ENCODE results near the gene POF1B.

POF1B gene

DNA sequence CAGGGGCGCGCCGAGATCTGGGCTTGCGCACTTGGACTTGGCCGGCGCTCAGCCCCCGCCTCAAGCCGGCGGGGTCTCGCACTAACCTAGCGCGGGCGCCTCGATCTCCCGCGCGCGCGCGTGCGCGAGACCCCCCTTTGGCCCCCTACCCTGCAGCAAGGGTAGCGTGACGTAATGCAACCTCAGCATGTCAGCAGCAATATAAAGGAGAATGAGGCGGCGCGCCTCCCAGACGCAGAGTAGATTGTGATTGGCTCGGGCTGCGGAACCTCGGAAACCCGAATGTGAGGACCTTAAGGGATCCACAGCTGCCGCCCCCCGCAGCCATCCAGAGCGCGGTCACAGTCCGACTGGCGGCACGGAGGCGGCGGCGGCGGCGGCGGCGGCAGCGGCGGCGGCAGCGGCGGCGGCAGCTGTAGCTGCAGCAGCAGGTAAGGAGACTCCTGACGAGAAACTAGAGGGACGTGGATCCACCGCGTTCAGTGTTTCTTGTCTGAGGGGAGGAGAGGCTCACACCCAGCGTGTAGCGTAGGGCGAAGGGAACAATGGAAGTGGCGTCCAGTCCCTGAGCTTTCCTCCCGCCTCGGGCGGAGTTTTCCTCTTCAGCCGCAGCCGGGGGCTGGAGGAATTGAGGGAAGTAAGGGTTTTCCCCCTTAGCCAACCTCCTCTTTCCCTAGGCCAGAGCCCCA, 135.6 kb downstream of the POF1B start, which contains the start of the genes SATL1 and ZNF711:
Gene SATL1 (minus strand): TSS at position 19 of the 689 bp plus-strand sequence. CDS start 134,811 bp downstream, outside the sequence.
Gene ZNF711 (plus strand): TSS at position 231 of the 689 bp plus-strand sequence. CDS start 3,582 bp downstream, outside the sequence.
- no peak for DNase-seq (ENCODE audit: low read depth, low spot score)

GRCh38 chrX:85243155-85243554, 136.3 kb downstream of the POF1B start:
- no peak for DNase-seq (ENCODE audit: low read depth, low spot score)

All from smooth muscle cell of the brain vasculature (primary cell).